H1 (cell line): ENCODE results near the gene PSMC3IP.

Source experiments
- ASH2L ChIP-seq: fragments of 200-600, 300-600 bp; sonication (generic); IDR thresholded peaks from one replicate; pipeline ENCODE4 v1.7.1; 2017; ENCODE audit warnings: low read length
- CEBPB ChIP-seq: IDR thresholded peaks from 2 replicates; pipeline ENCODE4 v1.6.1; 2012; ENCODE audit warnings: low read depth, low read length
- EP300 ChIP-seq, 2 experiments: IDR thresholded peaks; 1 replicate in 1 of 2; 2 replicates in 1 of 2; pipeline ENCODE4 v1.6.1; 2011 to 2012; ENCODE audit warnings: low read depth in 2 of 2, low read length in 2 of 2, mild to moderate bottlenecking in 2 of 2, borderline replicate concordance in 1 of 2, inconsistent platforms in 1 of 2, moderate library complexity in 1 of 2
- EZH2 ChIP-seq: fragments of 200-600 bp; sonication (generic); IDR thresholded peaks from 2 replicates; pipeline ENCODE4 v1.7.1; 2012; ENCODE audit warnings: low read depth, mild to moderate bottlenecking, moderate library complexity, low read length, inconsistent platforms; ENCODE audit not compliant: severe bottlenecking
- HDAC2 ChIP-seq, 2 experiments: fragments of 300-600 bp in 1 of 2; sonication (generic) in 1 of 2; IDR thresholded peaks; 2 replicates each; pipeline ENCODE4 v1.6.1; 2011 to 2012; ENCODE audit warnings: low read depth in 2 of 2, low read length in 2 of 2, mild to moderate bottlenecking in 2 of 2, moderate library complexity in 2 of 2, borderline replicate concordance in 1 of 2, inconsistent platforms in 1 of 2
- KDM5A ChIP-seq: fragments of 200-600 bp; IDR thresholded peaks from 2 replicates; pipeline ENCODE4 v1.7.1; 2012; ENCODE audit warnings: mild to moderate bottlenecking, low read length, inconsistent platforms, mixed read lengths
- NANOG ChIP-seq: IDR thresholded peaks from 2 replicates; pipeline ENCODE4 v1.6.1; 2011; ENCODE audit warnings: low read length, low read depth, mild to moderate bottlenecking, inconsistent platforms; ENCODE audit not compliant: insufficient read depth, poor library complexity, severe bottlenecking
- POLR2A ChIP-seq, 2 experiments: IDR thresholded peaks; 1 replicate in 1 of 2; 2 replicates in 1 of 2; pipeline ENCODE4 v1.6.1; 2011; ENCODE audit warnings: low read depth in 2 of 2, low read length in 2 of 2, mild to moderate bottlenecking in 2 of 2; ENCODE audit errors: control extremely low read depth in 1 of 2
- SIX5 ChIP-seq: IDR thresholded peaks from 2 replicates; pipeline ENCODE4 v1.6.1; 2011; ENCODE audit warnings: mild to moderate bottlenecking, low read depth, low read length
- TAF1 ChIP-seq: IDR thresholded peaks from 2 replicates; pipeline ENCODE4 v1.6.1; 2011; ENCODE audit warnings: mild to moderate bottlenecking, low read depth, low read length
- TEAD4 ChIP-seq: IDR thresholded peaks from 2 replicates; pipeline ENCODE4 v1.6.1; 2012; ENCODE audit warnings: low read depth, low read length, inconsistent platforms, mixed read lengths
- TF ChIP-seq, protein P1 (sequence below), 3 experiments: IDR thresholded peaks; 1 replicate in 2 of 3; 2 replicates in 1 of 3; pipeline versions ENCODE4 v1.5.1 to v1.6.1; 2011; ENCODE audit warnings: low read length in 3 of 3, mild to moderate bottlenecking in 3 of 3, inconsistent platforms in 2 of 3, low read depth in 1 of 3, moderate library complexity in 1 of 3; ENCODE audit not compliant: insufficient read depth in 1 of 3; ENCODE audit errors: control extremely low read depth in 1 of 3
- TF ChIP-seq, protein P2 (sequence below): IDR thresholded peaks from 2 replicates; pipeline ENCODE4 v1.6.1; 2012; ENCODE audit warnings: inconsistent platforms
- TF ChIP-seq, protein P3 (sequence below): IDR thresholded peaks from 2 replicates; pipeline ENCODE4 v1.6.1; 2011; ENCODE audit warnings: low read depth, mild to moderate bottlenecking, low read length; ENCODE audit not compliant: insufficient read depth

DNA sequence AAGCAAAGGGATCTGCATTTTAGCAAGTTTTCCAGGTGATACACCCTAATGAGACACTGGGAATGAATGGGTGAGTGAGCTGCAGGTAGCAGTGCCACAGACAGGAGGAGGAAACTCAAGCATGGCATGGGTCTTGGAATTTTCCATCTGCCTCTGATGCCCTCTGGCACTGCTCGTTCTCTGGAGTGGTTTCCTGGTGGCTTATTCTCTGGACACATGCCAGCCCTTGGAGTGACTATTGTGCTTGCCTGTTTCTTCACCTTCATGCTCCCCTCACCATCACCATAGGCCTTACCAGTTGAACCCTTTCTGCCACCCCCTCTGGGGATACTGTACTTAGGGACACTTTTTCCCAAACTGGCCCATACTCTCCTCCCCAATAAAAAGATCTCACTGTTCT lies 14.0 kb downstream of the PSMC3IP start:
- no peak for TF ChIP-seq NANOG
- TF ChIP-seq, protein P1, sequence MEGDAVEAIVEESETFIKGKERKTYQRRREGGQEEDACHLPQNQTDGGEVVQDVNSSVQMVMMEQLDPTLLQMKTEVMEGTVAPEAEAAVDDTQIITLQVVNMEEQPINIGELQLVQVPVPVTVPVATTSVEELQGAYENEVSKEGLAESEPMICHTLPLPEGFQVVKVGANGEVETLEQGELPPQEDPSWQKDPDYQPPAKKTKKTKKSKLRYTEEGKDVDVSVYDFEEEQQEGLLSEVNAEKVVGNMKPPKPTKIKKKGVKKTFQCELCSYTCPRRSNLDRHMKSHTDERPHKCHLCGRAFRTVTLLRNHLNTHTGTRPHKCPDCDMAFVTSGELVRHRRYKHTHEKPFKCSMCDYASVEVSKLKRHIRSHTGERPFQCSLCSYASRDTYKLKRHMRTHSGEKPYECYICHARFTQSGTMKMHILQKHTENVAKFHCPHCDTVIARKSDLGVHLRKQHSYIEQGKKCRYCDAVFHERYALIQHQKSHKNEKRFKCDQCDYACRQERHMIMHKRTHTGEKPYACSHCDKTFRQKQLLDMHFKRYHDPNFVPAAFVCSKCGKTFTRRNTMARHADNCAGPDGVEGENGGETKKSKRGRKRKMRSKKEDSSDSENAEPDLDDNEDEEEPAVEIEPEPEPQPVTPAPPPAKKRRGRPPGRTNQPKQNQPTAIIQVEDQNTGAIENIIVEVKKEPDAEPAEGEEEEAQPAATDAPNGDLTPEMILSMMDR (IDR thresholded peaks at IDR 0.05; ENCODE audit: control extremely low read depth in 1 of 3, insufficient read depth in 1 of 3, low read depth in 1 of 3, low read length in 3 of 3) = no peak
- no peak for TF ChIP-seq CEBPB
- no peak for TF ChIP-seq POLR2A (IDR thresholded peaks at IDR 0.05; ENCODE audit: control extremely low read depth in 1 of 2, low read depth in 2 of 2, low read length in 2 of 2)
- TF ChIP-seq TAF1 = no peak
- TF ChIP-seq TEAD4 = no peak
- no peak for TF ChIP-seq EZH2
- TF ChIP-seq KDM5A = no peak
- TF ChIP-seq, protein P2, sequence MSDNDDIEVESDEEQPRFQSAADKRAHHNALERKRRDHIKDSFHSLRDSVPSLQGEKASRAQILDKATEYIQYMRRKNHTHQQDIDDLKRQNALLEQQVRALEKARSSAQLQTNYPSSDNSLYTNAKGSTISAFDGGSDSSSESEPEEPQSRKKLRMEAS = no peak
- TF ChIP-seq HDAC2 (IDR thresholded peaks at IDR 0.05; ENCODE audit: borderline replicate concordance in 1 of 2, low read depth in 2 of 2, low read length in 2 of 2) = no peak
- TF ChIP-seq, protein P3, sequence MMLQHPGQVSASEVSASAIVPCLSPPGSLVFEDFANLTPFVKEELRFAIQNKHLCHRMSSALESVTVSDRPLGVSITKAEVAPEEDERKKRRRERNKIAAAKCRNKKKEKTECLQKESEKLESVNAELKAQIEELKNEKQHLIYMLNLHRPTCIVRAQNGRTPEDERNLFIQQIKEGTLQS = no peak
- TF ChIP-seq EP300 (IDR thresholded peaks at IDR 0.05; ENCODE audit: borderline replicate concordance in 1 of 2, low read depth in 2 of 2, low read length in 2 of 2) = no peak
- no peak for TF ChIP-seq SIX5
- no peak for TF ChIP-seq ASH2L
